ENCODE measurements around the gene CCL16.
"Not testable (repeated sequence)": the region's sequence is repeated elsewhere in the genome, so short reads cannot be mapped to it uniquely, and the experiment has no call there.

CCL16 gene

DNA sequence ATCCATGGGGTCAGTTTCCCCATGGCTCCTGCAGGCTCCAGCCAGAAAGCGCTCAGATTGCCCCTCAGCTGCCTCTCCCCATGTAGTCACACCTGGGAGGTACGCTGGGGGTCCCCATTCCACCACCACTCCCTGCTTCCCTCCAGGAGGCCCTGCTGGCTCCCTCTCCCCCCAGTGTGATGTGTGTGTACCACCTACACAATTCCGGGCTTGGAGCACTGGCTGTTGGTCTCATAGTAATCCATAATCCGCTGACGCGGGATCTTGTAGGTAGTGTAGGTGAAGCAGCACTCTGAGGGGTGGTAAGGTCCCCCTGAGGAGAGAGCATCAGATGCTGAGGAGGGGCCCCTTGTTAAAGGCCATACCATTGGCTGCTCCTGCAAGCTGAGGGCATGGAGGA is 2.8 kb upstream of the CCL16 start:
- no peak for DNase-seq

DNA sequence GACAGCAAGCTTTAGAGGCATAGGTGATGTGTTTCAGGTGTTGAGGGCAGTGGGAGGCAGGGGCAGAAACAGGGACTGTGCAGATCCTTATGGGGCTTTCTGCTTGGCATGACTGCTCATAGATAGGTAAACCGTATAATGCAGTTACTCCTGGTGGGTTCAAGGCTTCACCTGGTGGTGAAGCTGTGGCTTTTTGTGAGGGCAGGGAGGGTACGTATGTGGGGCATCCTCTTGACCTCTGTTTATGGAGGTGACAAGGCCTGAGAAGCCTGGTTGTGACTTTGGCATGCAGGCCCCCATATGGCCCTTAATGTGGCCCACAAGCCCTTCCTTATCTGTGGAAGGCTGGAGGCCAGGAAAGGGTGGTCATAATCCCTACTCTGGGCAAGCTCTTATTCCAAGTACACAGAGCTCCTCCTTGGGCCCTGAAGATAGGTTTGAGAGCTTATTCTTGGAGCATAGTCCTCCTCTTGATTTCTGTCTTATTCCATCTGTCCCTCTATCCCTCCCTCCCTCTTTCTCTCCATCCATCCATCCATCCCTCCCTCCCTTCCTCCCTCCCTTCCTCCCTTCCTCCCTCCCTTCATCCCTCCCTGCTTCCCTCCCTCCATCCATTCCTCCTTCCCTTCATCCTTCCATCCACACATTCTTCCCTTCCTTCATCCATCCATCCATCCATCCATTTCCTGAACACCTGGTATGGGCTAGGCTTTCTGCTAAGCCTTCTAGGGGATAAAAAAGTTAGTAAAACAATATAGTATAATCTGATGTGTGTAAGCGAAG is 1.3 kb upstream of the CCL16 start:
- DNase-seq = no peak

DNA sequence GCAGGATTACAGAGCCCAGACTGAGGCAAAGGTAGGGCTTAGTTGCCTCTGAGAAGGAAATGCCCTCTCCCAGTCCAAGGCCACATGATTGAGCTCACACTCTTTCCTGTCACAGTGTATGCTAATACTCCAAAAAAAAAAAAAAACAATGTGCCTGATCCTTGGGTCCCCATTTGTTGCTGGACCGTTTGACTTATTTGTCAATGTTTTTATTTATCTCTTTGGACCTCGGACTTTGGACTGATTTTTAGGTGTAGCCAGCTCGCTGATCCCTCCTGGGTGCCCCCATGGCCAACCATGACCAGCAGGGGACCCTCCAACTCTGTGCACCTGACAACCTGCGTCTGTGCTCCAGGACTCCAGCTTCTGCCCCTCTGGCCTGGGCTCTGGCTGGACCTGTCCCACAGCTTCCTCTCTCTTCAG is 622 bp upstream of the CCL16 start:
- no peak for DNase-seq

DNA sequence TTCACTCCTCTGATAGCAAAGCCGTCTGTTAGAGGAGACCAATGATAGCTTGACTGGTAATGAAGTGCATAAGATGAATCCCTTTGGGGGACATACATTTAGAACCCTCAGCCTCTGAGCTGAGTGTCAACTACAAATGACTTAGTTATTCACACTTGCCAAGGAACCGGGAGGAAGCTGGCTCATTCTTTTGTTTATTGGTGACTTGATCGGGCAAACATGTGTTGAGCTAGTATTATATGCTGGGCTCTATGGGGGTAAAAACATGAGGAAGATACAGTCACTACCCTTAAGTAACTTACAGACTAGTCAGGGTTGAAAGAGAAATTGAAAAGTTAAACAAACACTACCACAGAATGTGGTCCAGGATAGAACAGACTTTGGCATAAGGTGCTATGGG is 3.0 kb downstream of the CCL16 start:
- no peak for DNase-seq

DNA sequence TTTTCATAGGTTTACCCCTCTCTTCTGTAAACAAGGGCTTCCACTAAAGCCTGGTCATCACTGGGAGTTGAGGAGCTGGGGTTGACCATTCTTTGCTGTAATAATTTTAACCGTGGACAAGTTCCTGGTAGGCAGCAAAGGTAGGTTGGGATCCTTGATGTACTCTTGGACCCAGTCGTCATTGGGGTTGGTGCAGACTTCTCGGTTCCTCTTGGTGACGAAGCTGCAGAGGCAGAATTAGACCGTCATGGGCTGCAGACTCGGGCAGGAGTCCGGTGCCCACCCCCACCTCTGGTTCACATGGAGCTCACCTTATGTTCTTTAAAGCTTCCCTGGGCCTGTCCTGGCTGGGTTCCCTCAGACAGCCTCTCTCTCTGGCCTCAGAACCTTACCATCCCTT is 3.8 kb downstream of the CCL16 start:
- no peak for DNase-seq

DNA sequence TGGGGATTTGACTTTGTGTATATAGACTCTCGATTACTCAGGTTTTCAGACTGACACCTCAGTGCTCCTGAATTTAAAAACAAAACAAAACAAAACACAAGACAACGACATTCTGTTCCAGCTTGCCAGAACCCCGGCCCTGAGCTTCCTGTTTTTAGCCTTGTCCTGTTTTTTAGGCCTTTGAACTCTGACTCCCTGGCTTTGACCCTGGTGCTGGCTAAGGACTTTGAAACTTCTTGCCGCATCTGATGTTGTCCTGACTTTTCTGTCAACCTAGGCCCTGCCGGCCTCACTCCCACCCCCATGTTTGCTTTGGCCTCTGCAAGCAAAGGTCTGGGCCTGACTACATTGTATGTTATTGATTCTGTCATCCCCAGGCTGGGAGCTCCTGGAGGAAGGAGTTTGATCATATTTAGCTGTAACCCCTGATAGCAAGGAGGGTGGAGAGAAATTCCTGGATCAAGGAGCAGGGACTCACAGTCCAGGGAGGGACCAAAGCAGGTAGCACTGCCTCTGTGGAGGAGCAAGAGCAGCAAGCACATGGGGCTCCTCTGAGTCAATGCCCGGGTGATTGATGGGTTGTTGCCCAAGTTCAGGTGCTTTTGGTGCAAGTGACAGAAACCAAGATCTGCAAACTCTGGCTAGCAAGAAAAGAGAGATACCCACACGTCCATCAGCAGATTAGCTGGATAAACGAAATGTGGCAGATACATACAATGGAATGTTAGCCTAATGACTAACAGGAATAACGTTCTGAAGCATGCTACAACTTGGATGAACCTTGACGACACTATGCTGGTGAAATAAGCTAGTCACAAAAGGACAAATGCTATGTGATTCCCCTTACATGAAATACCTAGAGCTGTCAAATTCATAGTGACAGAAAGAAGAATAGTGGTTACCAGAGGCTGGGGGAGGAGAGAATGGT is 7.7 kb downstream of the CCL16 start:
- DNase-seq = no peak

DNA sequence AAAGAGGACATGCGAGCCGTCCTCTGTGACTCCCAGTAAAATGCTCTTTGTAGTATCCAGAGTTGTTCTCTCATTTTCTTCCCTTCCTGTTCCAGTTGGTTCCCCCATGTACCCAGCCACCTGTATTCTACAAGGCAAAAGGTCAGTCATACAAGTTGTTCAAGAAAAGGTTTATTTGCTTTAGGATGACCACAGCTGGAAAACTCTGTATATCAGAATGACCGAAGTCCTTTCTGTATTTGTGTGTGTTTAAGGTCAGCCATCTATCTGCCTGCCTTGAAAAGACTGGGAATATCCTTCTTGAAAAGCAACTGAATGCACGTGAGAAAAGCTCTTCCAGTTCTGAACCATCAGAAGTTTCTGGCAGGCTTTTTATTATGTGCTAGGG is 8.4 kb downstream of the CCL16 start:
- DNase-seq = no peak

DNA sequence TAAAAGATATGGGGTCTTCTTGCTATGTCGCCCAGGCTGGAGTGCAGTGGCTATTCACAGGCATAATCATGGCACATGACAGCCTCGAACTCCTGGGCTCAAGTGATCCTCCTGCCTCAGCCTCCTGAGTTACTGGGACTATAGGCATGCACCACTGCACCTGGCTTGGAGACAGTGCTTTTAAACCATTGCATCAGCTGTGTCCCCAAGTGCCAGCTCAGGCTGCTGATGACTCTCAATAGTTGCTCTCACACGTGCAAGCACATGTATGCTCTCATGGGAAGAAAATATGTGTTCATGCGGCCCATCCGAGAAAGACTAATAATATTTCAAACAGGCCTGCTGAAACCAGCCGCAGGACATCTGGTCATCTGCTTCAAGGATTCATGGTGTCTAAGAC is 8.8 kb downstream of the CCL16 start:
- no peak for DNase-seq

DNA sequence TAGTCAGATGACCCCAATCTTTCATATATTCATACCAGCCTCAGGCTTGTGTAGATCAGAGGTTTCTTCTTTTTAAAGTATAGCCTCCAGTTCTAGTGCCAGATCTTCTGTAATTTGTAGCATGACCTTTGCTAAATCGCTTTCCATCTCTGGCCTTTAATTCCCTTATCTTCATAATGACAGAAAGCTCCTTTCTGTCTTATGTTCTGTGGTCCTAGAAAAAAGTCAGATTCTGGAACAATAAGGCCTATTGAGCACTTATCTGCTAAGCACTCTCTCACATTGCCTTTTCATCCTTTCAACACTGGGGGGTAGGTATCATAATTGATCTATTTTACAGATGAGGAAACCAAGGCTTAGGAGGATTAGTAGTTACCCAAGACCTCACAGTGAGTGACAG is 9.2 kb downstream of the CCL16 start:
- DNase-seq = no peak

DNA sequence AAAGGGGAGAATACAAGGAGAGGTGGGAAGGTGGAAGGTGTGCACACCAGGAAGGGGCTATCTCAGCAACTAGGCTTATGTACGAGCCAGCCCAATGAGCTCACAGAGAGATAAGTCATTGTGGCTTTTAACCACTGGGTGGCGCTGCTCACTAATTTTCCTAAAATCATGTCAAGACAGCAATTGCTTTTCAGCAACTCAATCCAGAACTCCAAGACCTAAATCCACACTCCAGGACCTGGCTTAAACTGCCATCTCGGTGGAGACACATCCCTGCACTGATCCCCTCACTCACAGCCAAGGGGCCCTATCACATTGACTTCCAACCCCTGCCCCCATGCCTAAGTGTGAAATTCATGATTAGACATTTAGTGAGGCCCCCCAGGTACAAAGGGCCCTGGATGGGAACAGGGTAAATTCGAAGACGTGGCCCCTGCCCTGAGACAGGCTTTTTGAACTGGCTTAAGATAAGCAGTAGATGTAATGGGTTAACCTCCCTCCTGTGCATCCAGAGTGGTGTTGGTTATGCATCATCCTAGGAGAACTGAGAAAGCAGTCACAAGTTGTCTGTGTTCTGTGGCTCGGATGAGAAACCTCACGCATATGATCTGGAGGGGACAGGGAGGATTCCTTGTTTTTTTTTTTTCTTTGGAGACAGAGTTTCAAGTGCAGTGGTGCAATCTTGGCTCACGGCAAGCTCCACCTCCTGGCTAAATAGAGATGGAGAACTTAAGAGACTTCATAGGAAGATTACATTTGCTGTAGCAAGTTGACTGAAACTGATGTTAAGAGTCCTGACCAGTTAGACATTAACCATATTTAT is 11.5 kb downstream of the CCL16 start:
- DNase-seq = peak; percentile 21 to 82

DNA sequence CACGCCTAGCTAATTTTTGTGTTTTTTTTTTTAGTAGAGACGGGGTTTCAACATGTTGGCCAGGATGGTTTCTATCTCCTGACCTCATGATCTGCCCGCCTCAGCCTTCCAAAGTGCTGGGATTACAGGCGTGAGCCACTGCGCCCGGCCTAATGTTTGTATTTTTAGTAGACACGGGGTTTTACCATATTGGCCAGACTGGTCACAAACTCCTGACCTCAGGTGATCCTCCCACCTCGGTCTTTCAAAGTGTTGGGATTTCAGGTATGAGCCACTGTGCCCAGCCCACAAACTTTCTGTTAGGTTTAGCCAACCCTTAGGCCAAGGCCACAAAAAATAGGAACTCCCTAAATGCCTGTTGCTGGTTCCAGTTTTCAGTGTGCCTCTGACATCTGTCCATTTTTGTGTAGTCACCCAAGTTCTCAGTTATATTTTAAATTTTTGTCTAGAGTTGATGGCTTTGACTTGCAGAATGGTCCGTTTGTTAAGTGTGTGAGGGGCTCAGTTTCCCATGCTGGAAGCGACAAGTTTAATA is 12.7 kb downstream of the CCL16 start:
- no peak for DNase-seq

DNA sequence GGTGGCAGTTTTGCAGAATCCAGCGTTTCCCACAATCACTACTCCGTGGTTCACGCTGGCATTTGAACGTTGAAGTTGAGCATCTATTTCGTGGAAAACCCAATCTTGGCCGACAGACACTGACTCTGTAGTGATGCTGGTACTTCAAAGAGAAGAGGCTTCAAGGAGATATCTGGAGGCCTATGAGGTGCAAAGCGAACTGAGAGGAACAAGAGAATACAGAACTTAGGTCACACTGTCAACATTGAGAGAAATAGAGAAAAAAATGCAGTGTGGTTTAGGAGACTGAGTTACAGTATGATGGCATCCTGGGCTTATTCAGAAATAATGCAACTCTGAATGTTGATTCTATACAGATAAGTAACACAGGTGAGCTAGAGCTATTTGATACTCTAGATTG is 16.0 kb downstream of the CCL16 start:
- no peak for DNase-seq

DNA sequence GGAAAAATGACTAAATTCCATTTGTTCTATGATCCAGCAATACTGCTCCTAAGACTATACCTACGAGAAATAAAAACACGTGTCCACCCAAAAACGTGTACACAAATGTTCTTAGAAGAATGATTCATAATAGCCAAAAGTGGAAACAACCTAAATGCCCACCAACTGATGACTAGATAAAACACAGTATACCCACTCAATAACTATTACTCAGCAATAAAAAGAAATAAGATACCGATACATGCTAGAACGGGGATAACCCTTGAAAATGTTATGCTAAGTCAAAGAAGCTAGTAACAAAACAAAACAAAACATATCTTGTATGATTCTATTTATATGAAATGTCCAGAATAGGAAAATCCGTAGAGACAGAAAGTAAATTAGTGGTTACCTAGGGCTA is 17.6 kb downstream of the CCL16 start:
- no peak for DNase-seq

DNA sequence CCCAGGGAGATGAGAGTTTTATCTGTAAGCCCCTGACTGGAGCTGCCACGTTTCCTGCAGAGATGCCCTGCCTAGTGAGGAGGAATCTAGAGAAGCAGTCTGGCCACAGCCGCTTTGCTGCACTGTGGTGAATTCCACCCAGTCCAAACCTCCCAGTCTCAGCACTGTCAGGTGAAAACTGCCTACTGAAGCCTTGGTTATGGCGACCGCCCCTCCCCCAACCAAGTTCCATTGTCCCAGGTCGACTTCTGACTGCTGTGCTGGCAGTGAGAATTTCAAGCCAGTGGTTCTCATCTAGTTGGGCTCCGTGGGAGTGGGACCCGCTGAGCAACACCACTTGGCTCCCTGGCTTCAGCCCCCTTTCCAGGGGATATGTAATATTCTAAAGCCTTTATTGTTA is 27.6 kb downstream of the CCL16 start:
- DNase-seq = no peak

DNA sequence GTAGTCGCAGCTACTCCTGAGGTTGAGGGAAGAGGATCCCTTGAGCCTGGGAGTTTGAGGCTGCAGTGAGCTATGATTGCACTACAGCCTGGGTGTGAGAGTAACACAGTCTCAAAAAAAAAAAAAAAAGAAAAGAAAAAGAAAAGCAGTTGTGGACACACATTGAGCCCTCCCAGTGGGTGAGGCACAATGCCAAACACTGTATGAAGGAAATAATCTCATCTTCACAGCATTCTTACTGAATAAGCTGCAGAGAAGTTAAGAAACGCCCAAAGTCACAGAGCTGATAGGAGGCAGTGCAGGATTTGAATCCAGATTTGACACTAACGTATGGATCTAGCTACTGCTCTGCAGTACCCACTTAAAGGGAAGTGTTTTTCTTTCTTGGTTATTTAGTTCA is 31.9 kb downstream of the CCL16 start:
- no peak for DNase-seq

DNA sequence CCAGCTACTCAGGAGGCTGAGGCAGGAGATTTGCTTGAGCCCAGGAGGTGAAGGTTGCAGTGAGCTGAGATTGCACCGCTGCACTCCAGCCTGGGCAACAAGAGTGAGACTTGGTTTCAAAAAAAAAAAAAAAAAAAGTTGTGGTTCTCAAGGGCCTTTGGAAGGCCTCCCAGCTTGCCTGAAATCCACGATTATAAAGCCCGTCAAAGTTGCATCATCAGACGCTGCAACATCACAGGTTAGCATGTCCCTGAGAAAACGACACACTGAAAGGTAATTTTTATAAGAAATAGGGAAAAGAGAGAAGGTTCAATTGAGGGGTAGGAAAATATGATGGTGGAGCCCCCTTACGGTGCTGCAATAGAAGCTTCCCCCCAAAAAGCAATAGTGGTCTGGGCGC is 33.2 kb downstream of the CCL16 start:
- no peak for DNase-seq

DNA sequence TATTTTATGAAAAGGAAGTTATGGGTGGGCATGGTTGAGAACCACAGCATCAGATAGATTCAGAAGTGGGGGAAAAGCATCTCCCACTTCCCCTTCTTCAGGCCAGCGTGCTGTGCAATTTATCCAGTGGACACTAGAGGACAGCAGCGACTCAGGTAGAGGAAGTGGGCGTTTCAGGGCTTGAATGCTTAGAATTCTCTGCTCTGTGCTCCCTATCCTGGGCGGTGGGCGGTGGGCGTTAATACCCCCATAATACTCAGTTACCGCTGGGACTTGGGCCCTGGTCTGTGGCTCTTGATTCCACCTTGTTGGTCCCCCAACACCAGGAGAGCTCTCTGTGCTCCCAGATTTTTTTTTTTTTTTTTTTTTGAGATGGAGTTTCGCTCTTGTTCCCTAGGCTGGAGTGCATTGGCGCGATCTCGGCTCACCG is 34.1 kb downstream of the CCL16 start:
- DNase-seq = peak; percentile 21 to 66

DNA sequence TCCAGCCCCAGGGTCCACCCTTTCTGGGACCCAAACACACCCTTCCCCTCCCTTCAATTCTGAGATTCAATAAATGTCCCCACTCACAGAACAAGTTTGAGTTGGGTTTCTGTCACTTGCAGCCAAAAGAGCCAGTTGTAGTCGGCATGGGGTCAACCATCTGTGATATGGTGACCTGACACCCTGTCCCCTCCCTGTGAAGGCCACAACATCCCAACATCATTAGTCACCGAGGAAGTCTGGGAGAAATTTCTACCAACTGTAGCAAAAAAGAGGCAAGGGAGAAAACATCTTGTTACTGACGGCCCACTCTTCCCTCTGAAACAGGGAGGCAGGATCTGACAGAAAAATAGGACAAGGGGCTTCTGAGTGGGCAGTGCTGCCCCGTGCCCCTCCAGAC is 37.1 kb downstream of the CCL16 start:
- no peak for DNase-seq

DNA sequence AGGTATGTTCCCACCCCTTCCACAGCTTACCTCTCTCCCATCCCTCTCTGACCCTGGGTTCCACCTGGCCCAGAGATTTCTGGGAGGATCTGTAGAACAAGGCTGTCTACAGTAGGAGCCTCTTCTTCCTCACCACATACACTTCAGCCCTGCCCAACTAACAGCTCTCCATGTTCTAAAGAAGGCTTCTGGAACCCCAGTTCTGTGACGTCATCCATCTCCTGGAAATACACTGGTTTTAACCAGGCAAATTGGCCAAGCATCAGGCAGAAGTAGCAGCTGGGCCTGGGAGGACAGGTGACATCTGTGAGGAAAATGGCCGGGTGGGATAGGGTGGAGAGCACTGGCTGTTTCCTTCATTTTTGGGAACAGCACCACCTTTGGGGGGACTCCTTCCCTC is 37.8 kb downstream of the CCL16 start, which contains the start of gene LYZL6:
TSS of gene LYZL6 (minus strand) at position 177 of the 400 bp plus-strand sequence. CDS start 4,357 bp downstream, outside the sequence.
- no peak for DNase-seq

DNA sequence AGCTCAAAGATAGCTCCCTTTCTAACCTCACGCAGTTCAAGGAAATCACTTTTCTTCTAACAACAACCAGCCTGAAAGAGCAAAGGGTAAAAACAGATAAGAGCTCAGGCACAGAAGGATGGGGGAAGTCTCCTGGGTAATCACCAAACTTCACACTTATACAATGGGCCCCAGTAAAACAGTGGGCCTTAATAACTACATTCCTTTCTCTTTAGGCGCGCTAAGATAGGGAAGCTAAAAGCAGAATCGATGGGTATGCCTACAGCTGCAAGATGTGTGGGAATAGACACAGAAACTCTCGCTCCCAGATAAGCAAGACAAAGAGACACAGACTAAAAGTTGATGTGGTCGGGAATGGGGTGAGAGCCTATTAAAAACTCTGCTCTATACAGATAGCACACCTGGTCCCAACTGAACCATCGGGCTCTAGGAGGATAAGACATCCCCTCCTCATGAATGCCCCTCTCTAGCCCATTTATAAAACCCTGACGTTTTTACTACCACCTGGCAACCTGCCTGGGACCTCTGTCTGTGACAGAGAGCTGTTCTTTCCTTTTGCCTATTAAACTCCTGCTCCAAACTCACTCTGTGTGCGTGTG is 38.6 kb downstream of the CCL16 start:
- no peak for DNase-seq

DNA sequence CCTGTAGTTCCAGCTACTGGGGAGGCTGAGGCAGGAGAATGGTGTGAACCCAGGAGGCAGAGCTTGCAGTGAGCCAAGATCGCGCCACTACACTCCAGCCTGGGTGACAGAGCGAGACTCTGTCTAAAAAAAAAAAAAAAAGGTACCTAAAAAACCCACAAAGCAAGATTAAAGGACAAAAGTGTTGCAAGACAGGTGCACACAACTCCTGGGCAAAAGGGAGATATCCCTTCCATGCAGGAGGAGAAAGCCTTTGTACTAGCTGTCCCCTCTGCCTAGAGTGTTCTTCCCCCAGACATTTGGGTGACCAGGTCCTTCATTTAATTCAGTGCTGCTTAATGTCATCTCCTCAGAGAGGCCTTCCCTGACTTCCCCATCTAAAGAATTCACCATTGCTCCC is 42.8 kb downstream of the CCL16 start:
- DNase-seq = not testable (repeated sequence)

DNA sequence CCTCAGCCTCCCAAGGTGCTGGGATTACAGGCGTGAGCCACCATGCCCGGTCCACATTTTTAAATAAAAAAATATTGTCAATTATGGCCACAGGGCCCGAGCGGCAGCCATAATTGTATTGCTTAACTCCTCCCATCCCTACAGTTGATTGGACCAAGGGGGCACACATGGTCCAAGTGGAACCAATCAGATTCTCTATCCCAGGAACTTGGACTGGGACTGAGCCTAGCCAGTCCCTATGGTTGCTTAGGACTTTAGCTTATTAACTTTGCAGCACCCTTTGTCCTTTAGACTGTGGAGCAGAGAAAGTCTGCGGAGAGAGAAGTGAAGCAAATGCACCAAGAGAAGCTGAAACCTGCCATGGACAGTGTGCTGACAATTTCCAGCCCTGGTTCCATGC is 45.2 kb downstream of the CCL16 start:
- DNase-seq = no peak
